B cell (primary cell): ENCODE data around the gene ORAI3. TPM values are rescaled to one million over a fixed set of nuclear protein-coding genes. Genes with fewer than 3 reads are reported as not detected.
A peak's percentile ranks its signal among the peaks of the same experiment; 100 is the strongest.

Experiments
- ATAC-seq: fragments of 200-7000 bp; cut with Tn5 transposase; one replicate; pipeline ENCODE4 v1.10.0; 2021; ENCODE audit warnings: low read depth, mild to moderate bottlenecking, moderate number of reproducible peaks, moderate library complexity
- CTCF ChIA-PET: fragments of 350-600 bp; sonication (Branson Sonifier 250); formaldehyde crosslinking; loops from one replicate; lab custom pipeline; 2021; ENCODE audit warnings: antibody characterized with exemption, inconsistent platforms; lab: Charles Lee
- POLR2A ChIA-PET: fragments of 350-600 bp; sonication (Branson Sonifier 250); formaldehyde crosslinking; loops from one replicate; lab custom pipeline; 2021; ENCODE audit warnings: antibody characterized with exemption; lab: Charles Lee
- DNase-seq: peaks from one replicate; pipeline ENCODE4 v3.0.0; 2013
- H2AFZ ChIP-seq: 2 replicates; pipeline ENCODE4 v1.6.1; 2012; ENCODE audit warnings: mild to moderate bottlenecking, low read depth, low read length; ENCODE audit not compliant: insufficient read depth, poor library complexity, severe bottlenecking
- H3K27ac ChIP-seq, 2 donors: 1 replicate in 1 of 2; 2 replicates in 1 of 2; pipeline ENCODE4 v1.5.1; 2012 to 2013; ENCODE audit warnings: low read length in 2 of 2, mild to moderate bottlenecking in 2 of 2, moderate library complexity in 1 of 2
- H3K27me3 ChIP-seq, 4 experiments: fragments of 200-600 bp in 1 of 4; sonication (generic) in 1 of 4; replicated peaks in 1 of 4; 1 replicate in 2 of 4; 2 replicates in 2 of 4; pipeline versions ENCODE4 v1.6.1 to v1.7.0; 2013 to 2016; ENCODE audit warnings: low read length in 3 of 4, mild to moderate bottlenecking in 2 of 4, mixed read lengths in 1 of 4, moderate library complexity in 1 of 4; ENCODE audit not compliant: insufficient read depth in 4 of 4, control insufficient read depth in 3 of 4; ENCODE audit errors: control extremely low read depth in 1 of 4
- H3K36me3 ChIP-seq, 2 experiments: replicated peaks in 1 of 2; 1 replicate in 1 of 2; 2 replicates in 1 of 2; pipeline versions ENCODE4 v1.6.1 to v1.7.1; 2013; ENCODE audit warnings: low read length in 1 of 2; ENCODE audit not compliant: insufficient read depth in 2 of 2, control insufficient read depth in 1 of 2; ENCODE audit errors: control extremely low read depth in 1 of 2, extremely low read depth in 1 of 2
- H3K4me1 ChIP-seq, 2 donors: fragments of 200-600 bp in 1 of 2; sonication (generic) in 1 of 2; 1 replicate in 1 of 2; 2 replicates in 1 of 2; pipeline versions ENCODE4 v1.5.1 to v1.6.1; 2013 to 2017; ENCODE audit warnings: low read length in 2 of 2; ENCODE audit not compliant: control insufficient read depth in 2 of 2, insufficient read depth in 2 of 2
- H3K4me2 ChIP-seq: replicated peaks from 2 replicates; pipeline ENCODE3; 2012; ENCODE audit warnings: mild to moderate bottlenecking, low read depth, low read length; ENCODE audit not compliant: poor library complexity, severe bottlenecking
- H3K4me3 ChIP-seq, 5 experiments: fragments of 200-600 bp in 1 of 5; sonication (generic) in 1 of 5; 1 replicate in 3 of 5; 2 replicates in 2 of 5; pipeline versions ENCODE4 v1.5.1 to v1.7.0; 2011 to 2016; ENCODE audit warnings: low read length in 4 of 5, mild to moderate bottlenecking in 4 of 5, low read depth in 2 of 5, control low read depth in 1 of 5, moderate library complexity in 1 of 5; ENCODE audit not compliant: insufficient read depth in 1 of 5; ENCODE audit errors: control extremely low read depth in 1 of 5, extremely low read depth in 1 of 5
- H3K79me2 ChIP-seq: fragments of 200-600 bp; sonication (generic); one replicate; pipeline ENCODE4 v1.6.0; 2016; ENCODE audit warnings: low read length; ENCODE audit not compliant: control insufficient read depth, insufficient read depth
- H3K9ac ChIP-seq: fragments of 200-600 bp; sonication (generic); 2 replicates; pipeline ENCODE4 v1.6.1; 2017; ENCODE audit warnings: mild to moderate bottlenecking, low read length, moderate library complexity
- H3K9me3 ChIP-seq, 3 donors: one replicate each; pipeline versions ENCODE4 v1.6.1 to v1.7.1; 2013; ENCODE audit warnings: low read length in 2 of 3; ENCODE audit not compliant: control insufficient read depth in 2 of 3, insufficient read depth in 1 of 3; ENCODE audit errors: control extremely low read depth in 1 of 3
- H4K20me1 ChIP-seq: 2 replicates; pipeline ENCODE4 v1.6.0; 2012; ENCODE audit warnings: mild to moderate bottlenecking, low read length; ENCODE audit not compliant: insufficient read depth, control insufficient read depth, poor library complexity, severe bottlenecking
- H3K27ac Mint-ChIP-seq: one replicate; pipeline ENCODE4 v1.8.0; 2021; ENCODE audit warnings: mixed read lengths
- H3K27me3 Mint-ChIP-seq: one replicate; pipeline ENCODE4 v1.8.0; 2021; ENCODE audit warnings: mixed read lengths
- H3K4me1 Mint-ChIP-seq: one replicate; pipeline ENCODE4 v1.8.0; 2021; ENCODE audit warnings: mixed read lengths
- H3K4me3 Mint-ChIP-seq: one replicate; pipeline ENCODE4 v1.8.0; 2021; ENCODE audit warnings: mixed read lengths
- H3K9me3 Mint-ChIP-seq: one replicate; pipeline ENCODE4 v1.8.0; 2022; ENCODE audit warnings: mixed read lengths; ENCODE audit not compliant: insufficient read depth
- CTCF ChIP-seq: fragments of 200-600 bp; IDR thresholded peaks from one replicate; pipeline ENCODE4 v1.8.0; 2022; ENCODE audit warnings: antibody characterized with exemption, mild to moderate bottlenecking
- EZH2 ChIP-seq: IDR thresholded peaks from 2 replicates; pipeline ENCODE4 v1.6.1; 2012; ENCODE audit warnings: borderline replicate concordance, low read depth, mild to moderate bottlenecking, moderate library complexity, low read length; ENCODE audit not compliant: insufficient read depth, poor library complexity, severe bottlenecking
- WGBS: methylation state at CpG from one replicate; pipeline ENCODE4 v1.1.5; 2013; ENCODE audit warnings: missing lambda C conversion rate; ENCODE audit not compliant: insufficient coverage; 5-methylcytosine and 5-hydroxymethylcytosine counted together
- intact Hi-C: fragments of 100-400 bp; cut with micrococcal nuclease; formaldehyde crosslinking; loops from one replicate; pipeline ENCODE4 v1.10.0; 2022
- polyA plus RNA-seq: library from polyadenylated mRNA; depleted of rRNA; stranded (reverse); fragments of >200 nt; gene quantifications from 2 replicates; pipeline ENCODE4 v1.2.3, GENCODE V29; 2012
- total RNA-seq, 2 donors: library from RNA; stranded (reverse); fragments of 120-200 nt in 1 of 2; gene quantifications; 1 replicate in 1 of 2; 2 replicates in 1 of 2; pipeline versions ENCODE4 v1.2.3 to v1.2.4, GENCODE V29; 2013 to 2022

ORAI3 gene
- total and polyA plus RNA-seq, 2 donors (not counting 1 experiment from before 2014, with no cell fraction given), result 32.2 to 51.8 TPM

GRCh38 chr16:30947541-30947858 is 1.4 kb upstream of the ORAI3 start:
- TF ChIP-seq CTCF (no peak), EZH2 (no peak)
- Histone ChIP-seq H2AFZ (no peak overlapping the region), H3K27me3 (no peaks in the 10 kb centered on the region), H4K20me1 (peaks cover 18% of the 10 kb centered on the region), H3K9ac (no peak overlapping the region), H3K4me1 (peaks cover 14 to 31% of the 10 kb centered on the region in 2 donors), H3K79me2 (peaks cover 25% of the 10 kb centered on the region), H3K9me3 (no peaks in the 10 kb centered on the region), H3K4me3 (no peak overlapping the region), H3K36me3 (peaks cover 0 to 6% of the 10 kb centered on the region in 2 experiments), H3K27ac (peak overlapping the region in 1 of 2 donors; percentile 78), H3K4me2 (no peak overlapping the region)
- no peak for DNase-seq
- Mint-ChIP-seq H3K27me3 (no peaks in the 10 kb centered on the region), H3K9me3 (no peaks in the 10 kb centered on the region), H3K4me3 (peak overlapping the region; percentile 44), H3K27ac (no peak overlapping the region), H3K4me1 (peaks cover 22% of the 10 kb centered on the region)
- WGBS, result 100% methylated on average over 1 of the region's 3 CpGs
- CTCF ChIA-PET, result no interaction called here
- POLR2A ChIA-PET, result interaction anchor here (0.6 kb wide), 1 partner anchor 375 kb away, joined by 3 read pairs; no protein-coding TSS in a partner anchor
- intact Hi-C loops, result loop anchor here (5.0 kb wide), 1 partner anchor 185 kb away; the partner anchor contains the start of genes CFAP119 and RNF40
- ATAC-seq, result no peak

- H2AFZ ChIP-seq, result peak overlapping the region; percentile 84
- H3K4me3 Mint-ChIP-seq, result peak overlapping the region; percentile 95
- H3K27ac Mint-ChIP-seq, result peak overlapping the region; percentile 89
- H3K9ac ChIP-seq, result peak overlapping the region; percentile 81
- CTCF ChIA-PET, result no interaction called here
- H3K4me2 ChIP-seq, result peak overlapping the region; percentile 94
- intact Hi-C loops, result loop anchor here (2.0 to 5.0 kb wide), 3 partner anchors 25 to 921 kb away; partner anchors contain the start of genes CFAP119, FBXL19 and RNF40
- peaks cover 21% of the 10 kb centered on the region for H3K4me1 Mint-ChIP-seq
- POLR2A ChIA-PET, result interaction anchor here (0.6 kb wide), 1 partner anchor 376 kb away, joined by 3 read pairs; no protein-coding TSS in a partner anchor
- H3K27me3 Mint-ChIP-seq, result no peaks in the 10 kb centered on the region
- peaks cover 29% of the 10 kb centered on the region for H3K79me2 ChIP-seq
- WGBS, result 82% methylated on average over 18 of the region's 44 CpGs
- H4K20me1 ChIP-seq, result peaks cover 20% of the 10 kb centered on the region
- peak overlapping the region in 4 of 5 experiments; percentile 60 to 93 (median 80) for H3K4me3 ChIP-seq
- peaks cover 0 to 6% of the 10 kb centered on the region in 2 experiments for H3K36me3 ChIP-seq
- peak overlapping the region; percentile 61 to 78 for H3K27ac ChIP-seq
- H3K9me3 Mint-ChIP-seq, result no peaks in the 10 kb centered on the region
- H3K27me3 ChIP-seq, result no peaks in the 10 kb centered on the region
- H3K4me1 ChIP-seq, result peaks cover 14 to 31% of the 10 kb centered on the region in 2 donors
- TF ChIP-seq EZH2 (no peak), CTCF (no peak)
- no peaks in the 10 kb centered on the region for H3K9me3 ChIP-seq
- ATAC-seq, result peak; percentile 25
- peak; percentile 60 for DNase-seq
Observed at GRCh38 chr16:30947859-30948666, 805 bp upstream of the ORAI3 start.
